Stimulated activated CD4-positive, alpha-beta T cell treated with anti-CD3 and anti-CD28 coated beads, Interleukin-2, amount 100 ng/mL, for 48 hours (primary cell): Measurements from ENCODE around the gene S100A10.

Experiments
- DNase-seq, 2 donors: peaks; one replicate each; pipeline ENCODE4 v3.0.0-alpha.2; 2020

S100A10 gene

DNA sequence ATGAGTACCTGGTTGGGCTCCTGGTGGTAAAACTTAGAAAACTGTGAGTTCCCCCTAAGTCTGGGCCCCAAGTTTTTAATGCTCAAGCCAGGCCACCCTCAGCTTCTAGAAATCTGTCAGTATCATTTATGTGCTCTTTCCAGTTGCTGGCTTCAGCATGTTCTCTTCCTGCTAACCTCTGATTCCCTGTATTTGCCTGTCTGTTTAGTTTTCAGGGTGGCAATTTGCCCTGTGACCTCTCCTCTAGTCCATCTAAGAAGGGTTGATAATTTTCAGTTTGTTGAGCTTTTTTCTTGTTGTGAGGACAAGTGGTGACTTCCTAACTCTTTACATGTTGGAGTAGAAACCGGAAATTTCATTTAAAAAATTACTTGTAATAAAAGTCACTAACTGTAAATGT lies 16.0 kb upstream of the S100A10 start:
- no peak for DNase-seq

- no peak for DNase-seq
These were observed 13.4 kb upstream of the S100A10 start for GRCh38 chr1:152007047-152007446.

DNA sequence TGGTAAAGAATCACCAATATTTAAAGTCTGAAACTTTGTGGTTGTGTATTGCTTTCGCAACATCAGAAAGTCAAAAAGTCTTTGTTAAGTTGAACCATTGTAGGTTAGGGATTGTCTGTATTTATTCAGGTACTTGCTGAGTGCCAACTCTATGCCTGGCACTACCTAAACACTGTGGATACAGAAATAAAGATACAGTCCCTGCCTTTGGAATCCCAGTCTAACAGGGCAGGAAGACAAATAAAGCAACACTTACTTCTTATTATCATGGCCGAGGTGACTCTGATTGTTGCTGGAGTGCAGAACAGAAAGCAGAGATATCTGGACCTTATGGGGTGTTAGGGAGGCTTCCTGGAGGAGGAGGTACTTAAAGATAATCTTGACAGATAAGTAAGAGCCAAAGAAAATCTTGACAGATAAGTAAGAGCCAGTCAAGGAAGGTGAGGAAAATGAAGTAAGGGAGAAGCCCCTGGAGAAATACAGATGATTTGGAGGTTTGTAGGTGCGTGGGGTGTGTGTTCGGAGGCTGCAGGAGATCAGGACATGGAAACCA lies 11.8 kb upstream of the S100A10 start:
- DNase-seq: no peak

GRCh38 chr1:152003846-152004442 lies 10.3 kb upstream of the S100A10 start:
- DNase-seq: no peak

DNA sequence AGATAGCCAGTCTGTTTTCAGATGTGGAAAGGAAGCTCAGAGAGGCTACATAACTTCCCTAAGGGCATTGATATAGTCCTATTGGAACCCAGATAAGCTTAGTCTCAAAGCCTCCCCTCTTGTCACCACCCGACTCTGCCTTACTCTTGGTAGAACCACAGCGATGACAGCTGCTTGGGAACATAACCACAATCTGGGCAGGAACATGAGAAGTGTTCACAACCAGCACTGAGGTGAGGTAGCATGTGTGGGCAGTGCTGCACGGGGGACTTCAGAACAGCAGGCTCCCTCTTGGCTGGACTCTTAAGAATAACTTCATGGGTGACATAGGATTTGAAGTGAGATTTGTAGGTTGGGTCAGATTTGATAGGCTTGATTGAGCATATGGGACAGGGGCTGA lies 9.3 kb upstream of the S100A10 start:
- DNase-seq: no peak

DNA sequence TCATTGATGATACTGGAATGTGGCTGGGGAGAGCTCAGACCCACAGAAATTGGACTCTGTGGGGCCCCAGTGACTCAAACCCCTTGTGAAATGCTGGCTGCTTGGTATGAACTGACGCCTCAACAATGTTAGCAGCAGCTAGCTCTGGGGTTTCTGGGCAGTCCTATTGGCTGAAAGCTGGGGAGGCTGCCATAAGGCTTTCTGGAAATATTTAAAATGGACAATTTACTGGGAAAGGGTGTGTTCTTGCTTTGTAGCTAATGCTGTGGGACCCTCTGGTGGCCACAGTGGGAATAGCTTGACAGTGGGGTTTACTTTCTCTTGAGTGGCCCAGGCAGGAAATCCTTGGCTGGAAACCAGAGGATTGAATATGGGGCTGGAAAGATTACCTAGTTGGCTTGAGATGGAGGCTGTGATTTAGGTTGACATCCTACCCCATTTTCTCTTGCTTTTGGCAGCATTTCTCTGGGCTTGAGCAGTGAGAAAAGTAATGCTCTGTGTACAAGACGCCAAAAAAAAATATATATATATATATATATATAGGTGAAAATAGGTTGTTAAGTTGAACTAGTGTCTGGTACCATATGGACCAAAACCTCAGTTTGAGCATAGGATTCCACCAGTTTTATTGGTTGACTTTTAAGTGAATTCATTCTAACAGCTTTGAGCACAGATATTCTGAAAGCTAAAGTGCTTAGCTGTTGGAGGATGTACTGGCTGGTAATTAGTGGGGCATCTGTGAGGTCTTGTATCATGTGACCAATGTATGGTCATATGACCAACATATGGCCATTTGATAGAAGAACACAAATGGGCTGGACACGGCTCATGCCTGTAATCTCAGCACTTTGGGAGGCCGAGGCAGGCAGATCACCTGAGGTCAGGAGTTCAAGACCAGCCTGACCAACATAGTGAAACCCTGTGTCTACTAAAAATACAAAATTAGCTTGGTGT lies 8.2 kb upstream of the S100A10 start:
- peak; percentile 61 to 67 for DNase-seq

- DNase-seq: no peak
These were observed 7.4 kb upstream of the S100A10 start for GRCh38 chr1:152000964-152001630.

GRCh38 chr1:151998611-151999362 lies 5.1 kb upstream of the S100A10 start:
- DNase-seq: no peak

DNA sequence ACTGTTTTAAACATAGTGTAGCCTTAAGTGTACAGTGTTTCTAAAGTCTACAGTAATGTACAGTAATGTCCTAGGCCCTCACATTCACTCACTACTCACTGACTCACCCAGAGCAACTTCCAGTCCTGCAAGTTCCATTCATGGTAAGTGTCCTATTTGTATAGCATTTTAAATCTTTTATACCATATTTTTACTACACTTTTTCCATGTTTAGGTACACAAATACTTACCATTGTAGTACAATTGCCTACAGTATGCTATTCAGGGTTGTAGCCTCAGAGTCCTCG lies 3.6 kb upstream of the S100A10 start:
- DNase-seq: no peak

- DNase-seq: no peak
These were observed 2.1 kb upstream of the S100A10 start for GRCh38 chr1:151995774-151996173.

DNA sequence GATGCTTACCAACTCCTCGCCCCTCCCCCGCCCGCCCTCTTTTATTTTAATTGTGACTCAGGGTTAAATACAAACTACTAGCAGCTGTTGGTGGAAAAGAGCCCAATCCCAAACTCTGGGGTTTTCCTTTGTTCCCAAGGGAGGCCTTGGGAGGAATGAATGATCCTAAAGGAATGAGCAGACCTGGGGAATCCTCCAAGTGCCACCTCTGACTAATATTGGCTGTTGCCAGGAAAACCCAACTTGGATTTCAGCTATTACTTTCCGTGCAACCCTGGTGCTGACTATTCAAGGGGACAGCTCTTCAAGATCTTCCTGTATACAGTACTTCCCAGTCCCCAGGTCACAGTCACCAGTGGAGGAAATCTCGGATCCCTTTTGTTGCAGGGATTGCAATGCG lies 1.3 kb upstream of the S100A10 start:
- no peak for DNase-seq

GRCh38 chr1:151993084-151993733 lies 450 bp downstream of the S100A10 start:
- peak in 1 of 2 donors; percentile 23 for DNase-seq

DNA sequence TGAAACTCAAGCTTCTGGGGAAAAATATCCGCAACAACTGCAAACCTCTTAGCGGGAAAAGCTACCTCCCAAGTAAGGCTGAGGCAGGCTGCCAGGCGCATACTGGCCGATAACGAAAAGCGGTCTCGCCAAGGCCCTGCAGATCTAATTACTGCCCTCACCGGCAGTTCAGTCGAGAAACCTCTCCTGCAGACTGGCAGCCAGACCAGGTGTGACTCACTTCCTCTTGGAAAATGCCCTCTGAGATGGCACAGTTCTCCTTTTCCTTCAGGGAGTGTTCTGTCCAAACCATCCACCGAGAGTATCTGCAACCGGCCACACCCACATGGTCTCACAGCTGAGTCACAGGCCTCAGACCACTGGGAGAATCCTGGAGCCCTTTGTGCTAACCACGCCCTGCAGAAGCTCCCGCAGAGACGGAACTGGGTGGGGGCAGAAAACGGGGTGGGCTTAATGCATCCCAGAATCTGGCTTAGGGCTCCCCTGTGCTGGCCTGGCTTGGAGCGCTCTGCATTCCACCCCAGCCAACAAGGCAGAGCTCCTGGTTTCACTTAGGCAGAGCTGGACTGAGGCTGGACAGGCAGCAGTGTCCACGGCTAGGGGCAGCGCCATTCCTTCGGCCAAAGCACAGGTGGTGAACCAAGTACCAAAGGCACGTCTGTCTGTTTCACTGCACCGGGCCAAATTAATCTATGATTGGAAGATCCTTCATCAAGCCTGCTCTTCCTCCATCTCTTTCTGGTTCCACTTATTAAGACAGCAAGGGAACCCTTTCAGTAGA lies 1.2 kb downstream of the S100A10 start:
- no peak for DNase-seq

GRCh38 chr1:151991663-151992302 lies 1.9 kb downstream of the S100A10 start:
- DNase-seq: no peak

DNA sequence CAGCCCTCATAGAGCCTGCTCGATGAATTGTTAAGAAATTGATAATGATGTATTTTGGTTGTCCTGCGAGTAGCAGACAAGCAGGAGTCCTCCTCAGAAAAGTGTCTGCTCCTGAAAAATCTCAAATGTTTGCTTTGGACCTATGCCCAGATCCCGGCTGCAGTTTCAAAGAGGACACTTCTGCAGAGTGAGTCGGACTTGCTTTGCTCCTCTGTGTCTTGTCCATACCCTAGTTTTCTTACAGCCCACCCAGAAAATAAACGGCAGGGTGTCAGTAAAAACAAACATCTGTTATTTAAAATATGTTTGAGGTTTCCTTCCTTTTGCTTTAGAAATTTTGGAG lies 2.8 kb downstream of the S100A10 start:
- no peak for DNase-seq

DNA sequence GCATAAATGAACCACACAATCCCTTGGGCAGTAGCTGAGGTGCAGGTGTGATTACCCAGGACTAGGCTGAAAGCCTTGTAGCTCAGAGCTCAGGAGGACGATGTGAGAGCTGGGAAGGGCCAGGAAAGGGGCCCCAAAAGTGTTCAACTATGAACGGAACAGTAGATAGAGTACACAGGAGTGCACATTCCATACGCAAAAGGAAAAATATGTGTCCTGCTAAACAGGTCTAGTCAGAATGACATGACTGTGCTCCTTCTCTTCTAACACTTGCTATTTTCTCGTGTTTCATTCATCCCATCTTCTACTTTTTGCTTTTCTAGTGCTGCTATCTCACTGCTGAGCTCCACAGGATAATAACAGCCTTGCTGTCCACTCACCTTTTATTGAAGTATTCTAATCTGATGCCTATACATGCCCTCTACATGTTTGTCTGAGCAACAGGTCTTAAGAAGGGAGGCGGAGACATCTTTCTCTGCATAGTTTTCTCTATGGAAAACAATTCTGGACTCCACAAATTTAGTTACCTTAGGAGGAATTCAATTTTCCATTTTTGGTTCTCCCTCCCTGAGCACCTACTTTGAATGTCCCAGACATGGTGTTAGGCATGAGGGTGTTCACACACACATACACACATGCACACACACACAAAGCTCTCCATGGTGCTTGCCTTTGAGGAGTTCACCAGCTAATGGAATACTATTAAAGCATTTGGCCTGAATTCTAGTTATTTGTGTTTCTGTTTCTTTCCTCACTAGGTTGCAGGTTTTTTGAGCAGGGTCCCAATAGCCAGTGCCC lies 3.4 kb downstream of the S100A10 start:
- DNase-seq: no peak

- DNase-seq: peak in 1 of 2 donors; percentile 46
These were observed 4.3 kb downstream of the S100A10 start for GRCh38 chr1:151989211-151989862.

GRCh38 chr1:151988405-151988923 lies 5.2 kb downstream of the S100A10 start:
- DNase-seq: no peak

GRCh38 chr1:151986501-151987190 lies 7.0 kb downstream of the S100A10 start:
- DNase-seq: no peak
